ENCODE measurements around the gene ZNF548. TPM values are rescaled to one million over a fixed set of nuclear protein-coding genes. Genes with fewer than 3 reads are reported as not detected.

Gene ZNF548
- total and polyA plus RNA-seq, 2 donors (not counting 1 experiment from before 2014, with no cell fraction given) = 52.5 to 83.8 TPM

GRCh38 chr19:57398868-57399267, 9.2 kb downstream of the ZNF548 start:
- no peaks in the 10 kb centered on the region for H3K4me1 ChIP-seq (ENCODE audit: control insufficient read depth in 2 of 2, insufficient read depth in 2 of 2, low read length in 2 of 2)
- Mint-ChIP-seq H3K27ac (no peak overlapping the region), H3K4me1 (no peaks in the 10 kb centered on the region), H3K4me3 (no peak overlapping the region), H3K27me3 (no peaks in the 10 kb centered on the region), H3K9me3 (ENCODE audit: insufficient read depth) (peaks cover 2% of the 10 kb centered on the region)
- H3K79me2 ChIP-seq (ENCODE audit: control insufficient read depth, insufficient read depth, low read length) = peaks cover 8% of the 10 kb centered on the region
- H2AFZ ChIP-seq (ENCODE audit: insufficient read depth, low read depth, low read length, poor library complexity, severe bottlenecking) = no peak overlapping the region
- no peak for DNase-seq
- no peak overlapping the region for H3K9ac ChIP-seq (ENCODE audit: low read length)
- no peak overlapping the region for H3K4me2 ChIP-seq (replicated peaks; ENCODE audit: low read depth, low read length, poor library complexity, severe bottlenecking)
- intact Hi-C loops (cut with micrococcal nuclease) = no loop called here
- no peaks in the 10 kb centered on the region for H3K27me3 ChIP-seq (replicated peaks in 1 of 4; ENCODE audit: control extremely low read depth in 1 of 4, control insufficient read depth in 3 of 4, insufficient read depth in 4 of 4, low read length in 3 of 4)
- H3K4me3 ChIP-seq (ENCODE audit: control extremely low read depth in 1 of 5, extremely low read depth in 1 of 5, insufficient read depth in 1 of 5, low read depth in 2 of 5, low read length in 4 of 5) = no peak overlapping the region
- TF ChIP-seq CTCF (IDR thresholded peaks at IDR 0.05) (no peak), EZH2 (IDR thresholded peaks at IDR 0.05; ENCODE audit: borderline replicate concordance, insufficient read depth, low read depth, low read length, poor library complexity, severe bottlenecking) (no peak)
- H4K20me1 ChIP-seq (ENCODE audit: control insufficient read depth, insufficient read depth, low read length, poor library complexity, severe bottlenecking) = no peaks in the 10 kb centered on the region
- H3K36me3 ChIP-seq (replicated peaks in 1 of 2; ENCODE audit: control extremely low read depth in 1 of 2, control insufficient read depth in 1 of 2, extremely low read depth in 1 of 2, insufficient read depth in 2 of 2, low read length in 1 of 2) = peaks cover 2 to 46% of the 10 kb centered on the region in 2 experiments
- POLR2A ChIA-PET = no interaction called here
- WGBS (ENCODE audit: insufficient coverage) = 90% methylated on average over 2 of the region's 5 CpGs
- H3K27ac ChIP-seq (ENCODE audit: low read length in 2 of 2) = no peak overlapping the region
- H3K9me3 ChIP-seq (ENCODE audit: control extremely low read depth in 1 of 3, control insufficient read depth in 2 of 3, insufficient read depth in 1 of 3, low read length in 2 of 3) = peaks cover 0 to 21% (median 11%) of the 10 kb centered on the region in 3 donors
- CTCF ChIA-PET = no interaction called here
- no peak for ATAC-seq (ENCODE audit: low read depth)

- no peak overlapping the region for H3K4me2 ChIP-seq (replicated peaks; ENCODE audit: low read depth, low read length, poor library complexity, severe bottlenecking)
- CTCF ChIA-PET = interaction anchor here (1.1 kb wide), 1 partner anchor 752 kb away, joined by 5 read pairs; no protein-coding TSS in a partner anchor
- ATAC-seq (ENCODE audit: low read depth) (no peak), DNase-seq (no peak)
- TF ChIP-seq CTCF (IDR thresholded peaks at IDR 0.05) (no peak), EZH2 (IDR thresholded peaks at IDR 0.05; ENCODE audit: borderline replicate concordance, insufficient read depth, low read depth, low read length, poor library complexity, severe bottlenecking) (no peak)
- H3K4me3 Mint-ChIP-seq = no peak overlapping the region
- H3K27me3 ChIP-seq (replicated peaks in 1 of 4; ENCODE audit: control extremely low read depth in 1 of 4, control insufficient read depth in 3 of 4, insufficient read depth in 4 of 4, low read length in 3 of 4) = no peaks in the 10 kb centered on the region
- H3K36me3 ChIP-seq (replicated peaks in 1 of 2; ENCODE audit: control extremely low read depth in 1 of 2, control insufficient read depth in 1 of 2, extremely low read depth in 1 of 2, insufficient read depth in 2 of 2, low read length in 1 of 2) = peaks cover 0 to 4% of the 10 kb centered on the region in 2 experiments
- H3K9me3 Mint-ChIP-seq (ENCODE audit: insufficient read depth) = peaks cover 2% of the 10 kb centered on the region
- no peak overlapping the region for H3K4me3 ChIP-seq (ENCODE audit: control extremely low read depth in 1 of 5, extremely low read depth in 1 of 5, insufficient read depth in 1 of 5, low read depth in 2 of 5, low read length in 4 of 5)
- H3K27ac Mint-ChIP-seq = no peak overlapping the region
- POLR2A ChIA-PET = interaction anchor here (0.6 kb wide), 1 partner anchor 10 kb away, joined by 4 read pairs; no protein-coding TSS in a partner anchor
- no peak overlapping the region for H3K27ac ChIP-seq (ENCODE audit: low read length in 2 of 2)
- H2AFZ ChIP-seq (ENCODE audit: insufficient read depth, low read depth, low read length, poor library complexity, severe bottlenecking) = no peak overlapping the region
- WGBS (ENCODE audit: insufficient coverage) = 96% methylated on average over 9 of the region's 9 CpGs
- intact Hi-C loops (cut with micrococcal nuclease) = no loop called here
- peaks cover 0 to 9% (median under 1%) of the 10 kb centered on the region in 3 donors for H3K9me3 ChIP-seq (ENCODE audit: control extremely low read depth in 1 of 3, control insufficient read depth in 2 of 3, insufficient read depth in 1 of 3, low read length in 2 of 3)
- no peaks in the 10 kb centered on the region for H4K20me1 ChIP-seq (ENCODE audit: control insufficient read depth, insufficient read depth, low read length, poor library complexity, severe bottlenecking)
- no peaks in the 10 kb centered on the region for H3K4me1 ChIP-seq (ENCODE audit: control insufficient read depth in 2 of 2, insufficient read depth in 2 of 2, low read length in 2 of 2)
- H3K27me3 Mint-ChIP-seq = no peaks in the 10 kb centered on the region
- H3K4me1 Mint-ChIP-seq = peaks cover 4% of the 10 kb centered on the region
- no peaks in the 10 kb centered on the region for H3K79me2 ChIP-seq (ENCODE audit: control insufficient read depth, insufficient read depth, low read length)
- no peak overlapping the region for H3K9ac ChIP-seq (ENCODE audit: low read length)
Measured at GRCh38 chr19:57403737-57404563, 14.3 kb downstream of the ZNF548 start.

Measured in B cell (primary cell).